ENCODE data around the gene FBLN7.

GRCh38 chr2:112197868-112198267 is 59.7 kb downstream of the FBLN7 start:
- TF ChIP-seq POLR2AphosphoS5 (IDR thresholded peaks at IDR 0.05; ENCODE audit: low read depth, low read length): no peak
- no peak for TF ChIP-seq SPI1 (IDR thresholded peaks at IDR 0.05; ENCODE audit: low read depth, low read length)

All from GM12891 (cell line).